ENCODE measurements around the gene KDM5A. TPM values are rescaled to one million over a fixed set of nuclear protein-coding genes. Genes with fewer than 3 reads are reported as not detected.

Gene KDM5A
- total and polyA plus RNA-seq, 2 experiments from 2014 or later: 30.8 to 54.7 TPM

GRCh38 chr12:254039-254438, 135.1 kb downstream of the KDM5A start:
- Histone ChIP-seq H3K9me3 (ENCODE audit: low read depth) (no peaks in the 10 kb centered on the region), H3K36me3 (replicated peaks; ENCODE audit: insufficient read depth, low read depth) (no peaks in the 10 kb centered on the region), H3K4me1 (ENCODE audit: insufficient read depth) (no peaks in the 10 kb centered on the region), H3K4me2 (no peak overlapping the region), H2AFZ (no peak overlapping the region), H3K9me2 (replicated peaks; ENCODE audit: insufficient read depth) (no peaks in the 10 kb centered on the region), H3K79me2 (no peaks in the 10 kb centered on the region), H4K20me1 (ENCODE audit: insufficient read depth, poor library complexity, severe bottlenecking) (no peaks in the 10 kb centered on the region), H3K27me3 (no peaks in the 10 kb centered on the region), H3K4me3 (no peak overlapping the region), H3K27ac (no peak overlapping the region)
- no peak for DNase-seq (ENCODE audit: low spot score)
- TF ChIP-seq EZH2 (IDR thresholded peaks at IDR 0.05; ENCODE audit: borderline replicate concordance) (no peak), EZH2phosphoT487 (IDR thresholded peaks at IDR 0.05; ENCODE audit: low read depth, severe bottlenecking, unreplicated experiment) (no peak)
- TF ChIP-seq, protein P1, sequence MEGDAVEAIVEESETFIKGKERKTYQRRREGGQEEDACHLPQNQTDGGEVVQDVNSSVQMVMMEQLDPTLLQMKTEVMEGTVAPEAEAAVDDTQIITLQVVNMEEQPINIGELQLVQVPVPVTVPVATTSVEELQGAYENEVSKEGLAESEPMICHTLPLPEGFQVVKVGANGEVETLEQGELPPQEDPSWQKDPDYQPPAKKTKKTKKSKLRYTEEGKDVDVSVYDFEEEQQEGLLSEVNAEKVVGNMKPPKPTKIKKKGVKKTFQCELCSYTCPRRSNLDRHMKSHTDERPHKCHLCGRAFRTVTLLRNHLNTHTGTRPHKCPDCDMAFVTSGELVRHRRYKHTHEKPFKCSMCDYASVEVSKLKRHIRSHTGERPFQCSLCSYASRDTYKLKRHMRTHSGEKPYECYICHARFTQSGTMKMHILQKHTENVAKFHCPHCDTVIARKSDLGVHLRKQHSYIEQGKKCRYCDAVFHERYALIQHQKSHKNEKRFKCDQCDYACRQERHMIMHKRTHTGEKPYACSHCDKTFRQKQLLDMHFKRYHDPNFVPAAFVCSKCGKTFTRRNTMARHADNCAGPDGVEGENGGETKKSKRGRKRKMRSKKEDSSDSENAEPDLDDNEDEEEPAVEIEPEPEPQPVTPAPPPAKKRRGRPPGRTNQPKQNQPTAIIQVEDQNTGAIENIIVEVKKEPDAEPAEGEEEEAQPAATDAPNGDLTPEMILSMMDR (IDR thresholded peaks at IDR 0.05; ENCODE audit: poor library complexity): no peak
- WGBS (ENCODE audit: low lambda C conversion rate, missing lambda C conversion rate): 57% methylated on average over 10 of the region's 10 CpGs

DNA sequence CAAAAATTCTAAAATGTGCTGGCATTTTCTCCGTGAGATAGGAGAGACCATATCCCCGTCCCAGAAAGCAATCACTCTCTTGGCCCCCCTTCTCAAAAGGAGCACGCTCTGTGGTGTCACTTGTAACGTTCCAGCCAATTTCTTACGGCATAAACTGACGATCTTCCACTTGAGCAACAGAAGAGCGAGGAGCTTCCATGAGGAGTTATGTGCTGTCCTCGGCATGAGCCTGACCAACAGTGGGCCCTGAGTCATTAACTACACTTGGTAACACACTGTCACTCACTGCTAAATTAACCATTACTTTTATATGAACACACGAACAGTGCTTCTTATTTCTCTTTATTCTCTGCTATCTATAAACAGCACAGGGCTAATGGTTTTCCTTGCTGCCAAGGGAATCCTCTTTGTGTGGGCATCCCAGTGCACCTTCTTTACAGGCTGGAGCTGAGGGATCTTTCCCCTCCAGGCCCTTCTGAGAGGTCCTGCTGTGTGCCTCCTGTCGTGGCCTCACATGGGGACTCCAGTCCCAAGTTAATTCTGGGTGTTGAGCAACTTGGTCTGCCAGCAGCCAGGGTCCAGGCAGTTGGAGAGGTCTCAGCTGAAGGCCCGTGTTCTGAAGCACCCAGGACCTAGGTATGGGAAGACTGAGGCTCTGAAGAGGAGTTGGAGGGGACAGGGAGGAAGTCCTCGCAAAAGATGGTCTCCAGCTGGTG, 135.8 kb downstream of the KDM5A start:
- Histone ChIP-seq H3K27me3 (no peaks in the 10 kb centered on the region), H3K9me3 (ENCODE audit: low read depth) (no peaks in the 10 kb centered on the region), H3K79me2 (no peaks in the 10 kb centered on the region), H3K36me3 (replicated peaks; ENCODE audit: insufficient read depth, low read depth) (no peaks in the 10 kb centered on the region), H3K4me2 (no peak overlapping the region), H3K4me1 (ENCODE audit: insufficient read depth) (no peaks in the 10 kb centered on the region), H3K4me3 (no peak overlapping the region), H4K20me1 (ENCODE audit: insufficient read depth, poor library complexity, severe bottlenecking) (no peaks in the 10 kb centered on the region), H3K9me2 (replicated peaks; ENCODE audit: insufficient read depth) (no peaks in the 10 kb centered on the region), H2AFZ (no peak overlapping the region), H3K27ac (no peak overlapping the region)
- DNase-seq (ENCODE audit: low spot score): no peak
- TF ChIP-seq EZH2 (IDR thresholded peaks at IDR 0.05; ENCODE audit: borderline replicate concordance) (no peak), EZH2phosphoT487 (IDR thresholded peaks at IDR 0.05; ENCODE audit: low read depth, severe bottlenecking, unreplicated experiment) (no peak)
- TF ChIP-seq, protein P1 (IDR thresholded peaks at IDR 0.05; ENCODE audit: poor library complexity): no peak
- WGBS (ENCODE audit: low lambda C conversion rate, missing lambda C conversion rate): 83% methylated on average over 12 of the region's 12 CpGs

GRCh38 chr12:252636-253035, 136.5 kb downstream of the KDM5A start:
- H3K4me3 ChIP-seq: no peak overlapping the region
- H3K36me3 ChIP-seq (replicated peaks; ENCODE audit: insufficient read depth, low read depth): no peaks in the 10 kb centered on the region
- H2AFZ ChIP-seq: no peak overlapping the region
- H3K79me2 ChIP-seq: no peaks in the 10 kb centered on the region
- WGBS (ENCODE audit: low lambda C conversion rate, missing lambda C conversion rate): 50% methylated on average over 4 of the region's 5 CpGs
- H3K4me1 ChIP-seq (ENCODE audit: insufficient read depth): no peaks in the 10 kb centered on the region
- H4K20me1 ChIP-seq (ENCODE audit: insufficient read depth, poor library complexity, severe bottlenecking): no peaks in the 10 kb centered on the region
- H3K9me2 ChIP-seq (replicated peaks; ENCODE audit: insufficient read depth): no peaks in the 10 kb centered on the region
- peaks cover 4% of the 10 kb centered on the region for H3K9me3 ChIP-seq (ENCODE audit: low read depth)
- no peak overlapping the region for H3K4me2 ChIP-seq
- DNase-seq (ENCODE audit: low spot score): peak; percentile 48
- TF ChIP-seq EZH2phosphoT487 (IDR thresholded peaks at IDR 0.05; ENCODE audit: low read depth, severe bottlenecking, unreplicated experiment) (no peak), EZH2 (IDR thresholded peaks at IDR 0.05; ENCODE audit: borderline replicate concordance) (no peak)
- TF ChIP-seq, protein P1 (IDR thresholded peaks at IDR 0.05; ENCODE audit: poor library complexity): no peak
- H3K27me3 ChIP-seq: no peaks in the 10 kb centered on the region
- peak overlapping the region; percentile 55 for H3K27ac ChIP-seq
